Colonic mucosa (tissue), 4 donors: ENCODE results near the gene FCGR2B. TPM values are rescaled to one million over a fixed set of nuclear protein-coding genes. Genes with fewer than 3 reads are reported as not detected.
"Not testable (repeated sequence)": the region's sequence is repeated elsewhere in the genome, so short reads cannot be mapped to it uniquely, and the experiment has no call there.

Experiments
- DNase-seq: peaks from one replicate; pipeline ENCODE4 v3.0.0-alpha.2; 2020
- H3K27ac ChIP-seq: fragments of 200-600 bp; one replicate; pipeline ENCODE4 v1.8.0; 2021
- H3K27me3 ChIP-seq: fragments of 200-600 bp; one replicate; pipeline ENCODE4 v1.8.0; 2021
- H3K36me3 ChIP-seq: fragments of 200-600 bp; one replicate; pipeline ENCODE4 v1.8.0; 2021
- H3K4me1 ChIP-seq: fragments of 200-600 bp; one replicate; pipeline ENCODE4 v1.8.0; 2021; ENCODE audit warnings: mild to moderate bottlenecking
- H3K4me3 ChIP-seq: fragments of 200-600 bp; one replicate; pipeline ENCODE4 v1.8.0; 2021
- H3K9ac ChIP-seq, 2 donors: one replicate each; pipeline ENCODE4 v1.7.0; 2013; ENCODE audit warnings: control low read depth in 2 of 2, low read depth in 2 of 2, low read length in 2 of 2
- H3K9me3 ChIP-seq: fragments of 200-600 bp; one replicate; pipeline ENCODE4 v1.8.0; 2021
- intact Hi-C: fragments of 100-400 bp; cut with DNase I; formaldehyde crosslinking; loops from one replicate; pipeline ENCODE4 v1.14.1; 2022
- total RNA-seq, 2 donors: library from RNA; stranded (reverse); fragmentation: NEBNext Ultra II Directional in 1 of 2; extraction: Animal tissue kit (Norgen Biotek cat#: 25700) in 1 of 2; gene quantifications; one replicate each; pipeline ENCODE4 v1.2.1, GENCODE V29; 2021
- donor health status: healthy.
- donor health status: DM: no; HTN: no; CAD: no.
- donor health status: DM: no; HTN: no; CAD: no.

FCGR2B gene
- total RNA-seq = 1 to 10 TPM; 1.3 to 8.9 TPM

- H3K4me1 ChIP-seq, DNase-seq, intact Hi-C loops, H3K4me3 ChIP-seq, H3K9me3 ChIP-seq, H3K9ac ChIP-seq, H3K27me3 ChIP-seq, H3K36me3 ChIP-seq, H3K27ac ChIP-seq: not testable (repeated sequence)
Measured at GRCh38 chr1:161662684-161663339, at the start of gene FCGR2B. Gene FCGR2B, plus strand, starts transcription at chr1:161663143. Its CDS starts 99 bp downstream, at chr1:161663242.

- H3K27me3 ChIP-seq, H3K36me3 ChIP-seq, intact Hi-C loops, H3K27ac ChIP-seq, H3K9me3 ChIP-seq, H3K4me1 ChIP-seq, DNase-seq, H3K9ac ChIP-seq, H3K4me3 ChIP-seq: not testable (repeated sequence)
Measured at GRCh38 chr1:161616417-161616816, 46.5 kb upstream of the FCGR2B start.

GRCh38 chr1:161618517-161618916 lies 44.4 kb upstream of the FCGR2B start:
- H3K36me3 ChIP-seq, H3K4me1 ChIP-seq, DNase-seq, H3K27me3 ChIP-seq, H3K27ac ChIP-seq, H3K9ac ChIP-seq, H3K4me3 ChIP-seq, H3K9me3 ChIP-seq, intact Hi-C loops: not testable (repeated sequence)

- H3K27me3 ChIP-seq, H3K4me3 ChIP-seq, H3K9me3 ChIP-seq, H3K4me1 ChIP-seq, DNase-seq, H3K36me3 ChIP-seq, H3K27ac ChIP-seq, H3K9ac ChIP-seq, intact Hi-C loops: not testable (repeated sequence)
Measured at GRCh38 chr1:161620399-161620798, 42.5 kb upstream of the FCGR2B start.

GRCh38 chr1:161621181-161622000 lies 41.6 kb upstream of the FCGR2B start:
- intact Hi-C loops = not testable (repeated sequence)

GRCh38 chr1:161622054-161622453 lies 40.9 kb upstream of the FCGR2B start:
- H3K27ac ChIP-seq, DNase-seq, H3K9me3 ChIP-seq, H3K9ac ChIP-seq, H3K27me3 ChIP-seq, H3K36me3 ChIP-seq, H3K4me1 ChIP-seq, intact Hi-C loops: not testable (repeated sequence)
- peak overlapping the region; percentile 11 for H3K4me3 ChIP-seq

More at GRCh38 chr1:161621181-161622000, 41.6 kb upstream of the FCGR2B start:
- not testable (repeated sequence) for H3K9ac ChIP-seq, H3K9me3 ChIP-seq, H3K27me3 ChIP-seq, H3K27ac ChIP-seq, H3K36me3 ChIP-seq, H3K4me1 ChIP-seq
- DNase-seq = peak; percentile 30
- H3K4me3 ChIP-seq = peak overlapping the region; percentile 11

GRCh38 chr1:161623401-161624051 lies 39.4 kb upstream of the FCGR2B start:
- H3K27me3 ChIP-seq, H3K9me3 ChIP-seq, intact Hi-C loops, DNase-seq, H3K36me3 ChIP-seq, H3K4me1 ChIP-seq, H3K27ac ChIP-seq, H3K9ac ChIP-seq, H3K4me3 ChIP-seq: not testable (repeated sequence)

- H3K27me3 ChIP-seq, H3K9me3 ChIP-seq, H3K4me3 ChIP-seq, H3K36me3 ChIP-seq, DNase-seq, H3K9ac ChIP-seq, H3K4me1 ChIP-seq, intact Hi-C loops, H3K27ac ChIP-seq: not testable (repeated sequence)
Measured at GRCh38 chr1:161624605-161625004, 38.3 kb upstream of the FCGR2B start.

GRCh38 chr1:161626445-161627146 lies 36.3 kb upstream of the FCGR2B start:
- H3K27ac ChIP-seq, H3K4me3 ChIP-seq, H3K4me1 ChIP-seq, H3K9me3 ChIP-seq, intact Hi-C loops, DNase-seq, H3K27me3 ChIP-seq, H3K9ac ChIP-seq, H3K36me3 ChIP-seq: not testable (repeated sequence)

- H3K9me3 ChIP-seq, H3K4me3 ChIP-seq, intact Hi-C loops, H3K27me3 ChIP-seq, H3K4me1 ChIP-seq, H3K27ac ChIP-seq, H3K36me3 ChIP-seq, DNase-seq, H3K9ac ChIP-seq: not testable (repeated sequence)
Measured at GRCh38 chr1:161630128-161630742, 32.7 kb upstream of the FCGR2B start.
